Activated naive CD8-positive, alpha-beta T cell treated with anti-CD3 and anti-CD28 coated beads, Interleukin-2, amount 10 ng/mL, durations not matched to agents 7 days and 5 days (primary cell): ENCODE measurements around the gene PNPLA6. TPM values are rescaled to one million over a fixed set of nuclear protein-coding genes. Genes with fewer than 3 reads are reported as not detected.

Experiments used
- ATAC-seq: fragments of 150-1000 bp; cut with Tn5 transposase; one replicate; pipeline ENCODE4 v1.10.0; 2021; ENCODE audit warnings: low read depth, moderate library complexity
- POLR2A ChIA-PET: fragments of 350-600 bp; sonication (Branson Sonifier 250); formaldehyde crosslinking; loops from one replicate; lab custom pipeline; 2021; ENCODE audit warnings: antibody characterized with exemption; lab: Charles Lee
- DNase-seq: peaks from one replicate; pipeline ENCODE4 v3.0.0; 2021
- H3K27ac Mint-ChIP-seq: one replicate; pipeline ENCODE4 v1.8.0; 2022; ENCODE audit warnings: mild to moderate bottlenecking, mixed read lengths
- H3K27me3 Mint-ChIP-seq: one replicate; pipeline ENCODE4 v1.8.0; 2022; ENCODE audit warnings: mild to moderate bottlenecking, moderate library complexity, mixed read lengths
- H3K36me3 Mint-ChIP-seq: one replicate; pipeline ENCODE4 v1.8.0; 2021; ENCODE audit warnings: mild to moderate bottlenecking, mixed read lengths
- H3K4me1 Mint-ChIP-seq: one replicate; pipeline ENCODE4 v1.8.0; 2021; ENCODE audit warnings: mixed read lengths
- H3K4me3 Mint-ChIP-seq: one replicate; pipeline ENCODE4 v1.8.0; 2022; ENCODE audit warnings: mild to moderate bottlenecking, moderate library complexity, mixed read lengths
- H3K9me3 Mint-ChIP-seq: one replicate; pipeline ENCODE4 v1.8.0; 2021; ENCODE audit warnings: mixed read lengths
- total RNA-seq, 2 experiments: library from RNA; stranded (reverse); gene quantifications; one replicate each; pipeline ENCODE4 v1.2.3, GENCODE V29; 2021

The PNPLA6 gene
- total RNA-seq, result 100 to 1,000 TPM; 152 to 155 TPM

- ATAC-seq (peak; percentile 78), DNase-seq (peak; percentile 96)
- POLR2A ChIA-PET, result interaction anchor here (0.9 to 3.9 kb wide), 6 partner anchors 10 to 33 kb away, joined by 3 to 28 read pairs (median 6); partner anchors contain the start of genes MCOLN1 and ZNF358
- peak within 1 kb of the TSS; percentile 96 for H3K4me3 Mint-ChIP-seq
- no peaks in the 10 kb centered on the region for H3K9me3 Mint-ChIP-seq
- peaks cover 15% of the 10 kb centered on the region for H3K36me3 Mint-ChIP-seq
- H3K27ac Mint-ChIP-seq, result peak within 1 kb of the TSS; percentile 92
- peaks cover 12% of the 10 kb centered on the region for H3K4me1 Mint-ChIP-seq
- H3K27me3 Mint-ChIP-seq, result no peaks in the 10 kb centered on the region
These were observed at the start of gene PNPLA6 for GRCh38 chr19:7535047-7535997. PNPLA6 (plus strand) TSS chr19:7535717; CDS start chr19:7535789, 72 bp downstream.

- POLR2A ChIA-PET, result no interaction called here
- H3K4me3 Mint-ChIP-seq, result no peak overlapping the region
These were observed 48.6 kb upstream of the PNPLA6 start for GRCh38 chr19:7486923-7487322.

GRCh38 chr19:7488736-7489353 is 46.7 kb upstream of the PNPLA6 start, which contains the start of gene PEX11G:
PEX11G (minus strand) TSS chr19:7489035; CDS start chr19:7489010, 25 bp downstream.
- Mint-ChIP-seq H3K9me3 (no peaks in the 10 kb centered on the region), H3K4me3 (peak within 1 kb of the TSS; percentile 82), H3K27ac (peak within 1 kb of the TSS; percentile 84), H3K4me1 (peaks cover 18% of the 10 kb centered on the region), H3K27me3 (no peaks in the 10 kb centered on the region), H3K36me3 (no peaks in the 10 kb centered on the region)
- DNase-seq (peak; percentile 97), ATAC-seq (peak; percentile 90)
- POLR2A ChIA-PET, result interaction anchor here (0.7 kb wide), 1 partner anchor 131 kb away, joined by 3 read pairs; no protein-coding TSS in a partner anchor

More at GRCh38 chr19:7486923-7487322, 48.6 kb upstream of the PNPLA6 start:
- Mint-ChIP-seq H3K27ac (no peak overlapping the region), H3K4me1 (peaks cover 11% of the 10 kb centered on the region), H3K27me3 (peaks cover 2% of the 10 kb centered on the region), H3K9me3 (no peaks in the 10 kb centered on the region), H3K36me3 (no peaks in the 10 kb centered on the region)
- ATAC-seq (no peak), DNase-seq (no peak)

GRCh38 chr19:7489609-7490044 is 45.9 kb upstream of the PNPLA6 start:
- no peaks in the 10 kb centered on the region for H3K9me3 Mint-ChIP-seq
- POLR2A ChIA-PET, result interaction anchor here (0.7 kb wide), 1 partner anchor 130 kb away, joined by 3 read pairs; no protein-coding TSS in a partner anchor
- peak overlapping the region; percentile 60 for H3K27ac Mint-ChIP-seq
- ATAC-seq (no peak), DNase-seq (no peak)
- peak overlapping the region; percentile 82 for H3K4me3 Mint-ChIP-seq
- peaks cover 18% of the 10 kb centered on the region for H3K4me1 Mint-ChIP-seq
- H3K36me3 Mint-ChIP-seq, result no peaks in the 10 kb centered on the region
- H3K27me3 Mint-ChIP-seq, result no peaks in the 10 kb centered on the region

- Mint-ChIP-seq H3K36me3 (no peaks in the 10 kb centered on the region), H3K27ac (no peak overlapping the region), H3K27me3 (peaks cover 2% of the 10 kb centered on the region), H3K4me1 (peaks cover 19% of the 10 kb centered on the region), H3K9me3 (no peaks in the 10 kb centered on the region), H3K4me3 (no peak overlapping the region)
- no peak for DNase-seq
- POLR2A ChIA-PET, result interaction anchor here (0.7 kb wide), 1 partner anchor 13 kb away, joined by 3 read pairs; no protein-coding TSS in a partner anchor
- ATAC-seq, result peak; percentile 28
These were observed 43.4 kb upstream of the PNPLA6 start for GRCh38 chr19:7492142-7492541.

- no peak for DNase-seq
- no peak for ATAC-seq
- POLR2A ChIA-PET, result interaction anchor here (0.7 kb wide), 1 partner anchor 12 kb away, joined by 3 read pairs; no protein-coding TSS in a partner anchor
- H3K4me1 Mint-ChIP-seq, result peaks cover 19% of the 10 kb centered on the region
- H3K27ac Mint-ChIP-seq, result peak overlapping the region; percentile 23
- H3K9me3 Mint-ChIP-seq, result no peaks in the 10 kb centered on the region
- peaks cover 2% of the 10 kb centered on the region for H3K27me3 Mint-ChIP-seq
- H3K36me3 Mint-ChIP-seq, result no peaks in the 10 kb centered on the region
- H3K4me3 Mint-ChIP-seq, result no peak overlapping the region
These were observed 43.0 kb upstream of the PNPLA6 start for GRCh38 chr19:7492558-7492957.

GRCh38 chr19:7494416-7495098 is 41.0 kb upstream of the PNPLA6 start:
- POLR2A ChIA-PET, result no interaction called here
- H3K4me1 Mint-ChIP-seq, result peaks cover 14% of the 10 kb centered on the region
- H3K4me3 Mint-ChIP-seq, result no peak overlapping the region
- H3K27ac Mint-ChIP-seq, result no peak overlapping the region
- peaks cover 10% of the 10 kb centered on the region for H3K27me3 Mint-ChIP-seq
- DNase-seq, result no peak
- ATAC-seq, result no peak
- H3K9me3 Mint-ChIP-seq, result no peaks in the 10 kb centered on the region
- H3K36me3 Mint-ChIP-seq, result no peaks in the 10 kb centered on the region

- POLR2A ChIA-PET, result no interaction called here
- Mint-ChIP-seq H3K27ac (no peak overlapping the region), H3K36me3 (no peaks in the 10 kb centered on the region), H3K9me3 (no peaks in the 10 kb centered on the region), H3K27me3 (peaks cover 19% of the 10 kb centered on the region), H3K4me1 (peaks cover 7% of the 10 kb centered on the region), H3K4me3 (no peak overlapping the region)
- no peak for DNase-seq
- ATAC-seq, result no peak
These were observed 38.2 kb upstream of the PNPLA6 start for GRCh38 chr19:7497292-7497691.

- POLR2A ChIA-PET, result no interaction called here
- H3K4me3 Mint-ChIP-seq, result peak overlapping the region; percentile 55
- H3K4me1 Mint-ChIP-seq, result peaks cover 7% of the 10 kb centered on the region
- no peaks in the 10 kb centered on the region for H3K36me3 Mint-ChIP-seq
- H3K27ac Mint-ChIP-seq, result no peak overlapping the region
- H3K9me3 Mint-ChIP-seq, result no peaks in the 10 kb centered on the region
- DNase-seq, result peak; percentile 74
- H3K27me3 Mint-ChIP-seq, result peaks cover 42% of the 10 kb centered on the region
- peak; percentile 75 for ATAC-seq
These were observed 34.6 kb upstream of the PNPLA6 start for GRCh38 chr19:7500811-7501450.

GRCh38 chr19:7502552-7502951 is 33.0 kb upstream of the PNPLA6 start:
- POLR2A ChIA-PET, result interaction anchor here (0.5 kb wide), 1 partner anchor 98 kb away, joined by 4 read pairs; no protein-coding TSS in a partner anchor
- no peak for DNase-seq
- no peaks in the 10 kb centered on the region for H3K9me3 Mint-ChIP-seq
- no peaks in the 10 kb centered on the region for H3K36me3 Mint-ChIP-seq
- no peak overlapping the region for H3K27ac Mint-ChIP-seq
- no peak overlapping the region for H3K4me3 Mint-ChIP-seq
- no peak for ATAC-seq
- peaks cover 47% of the 10 kb centered on the region for H3K27me3 Mint-ChIP-seq
- H3K4me1 Mint-ChIP-seq, result peaks cover 12% of the 10 kb centered on the region

- DNase-seq (no peak), ATAC-seq (no peak)
- Mint-ChIP-seq H3K4me1 (peaks cover 12% of the 10 kb centered on the region), H3K9me3 (no peaks in the 10 kb centered on the region), H3K27ac (no peak overlapping the region), H3K27me3 (peaks cover 41% of the 10 kb centered on the region), H3K36me3 (no peaks in the 10 kb centered on the region), H3K4me3 (no peak overlapping the region)
- POLR2A ChIA-PET, result interaction anchor here (0.6 kb wide), 1 partner anchor 12 kb away, joined by 3 read pairs; no protein-coding TSS in a partner anchor
These were observed 30.8 kb upstream of the PNPLA6 start for GRCh38 chr19:7504684-7505083.

- H3K9me3 Mint-ChIP-seq, result no peaks in the 10 kb centered on the region
- ATAC-seq (no peak), DNase-seq (no peak)
- H3K27ac Mint-ChIP-seq, result no peak overlapping the region
- peaks cover 42% of the 10 kb centered on the region for H3K27me3 Mint-ChIP-seq
- POLR2A ChIA-PET, result no interaction called here
- peaks cover 12% of the 10 kb centered on the region for H3K4me1 Mint-ChIP-seq
- no peak overlapping the region for H3K4me3 Mint-ChIP-seq
- H3K36me3 Mint-ChIP-seq, result no peaks in the 10 kb centered on the region
These were observed 30.2 kb upstream of the PNPLA6 start for GRCh38 chr19:7505288-7505681.
